ENCODE results near the gene CPED1.

CPED1 gene

DNA sequence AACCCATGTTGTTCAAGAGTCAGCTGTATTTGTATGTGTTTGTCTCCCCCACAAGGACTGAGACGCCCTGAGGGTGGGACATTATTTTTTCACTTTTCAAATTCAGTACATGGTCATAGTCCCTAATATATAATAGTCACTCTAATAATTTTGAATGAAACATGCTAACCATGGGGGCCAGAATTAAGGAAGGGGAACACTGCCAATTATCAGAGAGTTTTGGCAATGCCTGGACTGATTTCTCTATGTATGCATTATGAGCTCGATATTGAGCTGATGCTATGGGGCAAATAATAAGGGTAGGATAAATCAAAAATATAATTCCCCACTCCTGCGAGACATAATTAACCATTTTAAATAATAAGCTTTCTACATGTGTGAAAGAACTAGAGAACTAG, 87.4 kb downstream of the CPED1 start:
- no peak for DNase-seq

DNA sequence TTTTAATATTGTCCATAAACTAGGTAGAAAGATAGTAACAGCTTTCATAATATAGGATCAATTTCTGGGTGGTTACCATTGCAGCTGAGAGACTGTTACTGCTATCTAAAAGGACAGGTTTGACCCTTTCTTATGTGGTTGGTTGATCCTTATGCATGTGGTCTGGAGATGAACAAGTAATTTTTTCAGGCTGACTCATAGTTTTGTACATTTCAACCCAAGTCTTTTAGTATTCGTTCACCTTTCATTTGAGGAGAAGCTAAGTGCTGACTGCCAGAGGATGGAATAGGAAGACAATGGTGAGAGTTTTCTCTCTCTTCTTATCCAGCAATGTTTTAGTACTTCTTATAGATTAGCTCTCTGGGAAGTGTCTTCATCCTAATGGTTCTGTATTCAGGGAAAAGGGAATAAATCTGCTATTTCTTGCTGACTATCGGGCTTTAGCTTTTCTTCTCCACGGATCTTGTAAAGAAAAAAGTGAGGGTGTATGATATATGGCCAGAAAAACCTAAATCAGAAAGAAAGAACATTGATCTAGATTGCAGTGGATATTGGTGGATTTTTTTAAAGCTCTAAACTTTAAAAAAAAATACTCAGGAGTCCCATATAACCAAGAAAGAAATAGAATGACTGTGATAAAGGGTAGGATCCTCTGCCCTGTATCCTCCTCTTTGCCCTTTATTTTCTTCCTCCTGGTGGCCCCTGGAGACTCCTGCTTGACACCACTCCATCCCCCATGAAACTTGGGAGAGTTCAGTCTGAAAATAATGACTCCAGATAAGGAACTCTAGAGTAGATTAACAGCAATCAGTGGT, 88.0 kb downstream of the CPED1 start:
- no peak for DNase-seq

DNA sequence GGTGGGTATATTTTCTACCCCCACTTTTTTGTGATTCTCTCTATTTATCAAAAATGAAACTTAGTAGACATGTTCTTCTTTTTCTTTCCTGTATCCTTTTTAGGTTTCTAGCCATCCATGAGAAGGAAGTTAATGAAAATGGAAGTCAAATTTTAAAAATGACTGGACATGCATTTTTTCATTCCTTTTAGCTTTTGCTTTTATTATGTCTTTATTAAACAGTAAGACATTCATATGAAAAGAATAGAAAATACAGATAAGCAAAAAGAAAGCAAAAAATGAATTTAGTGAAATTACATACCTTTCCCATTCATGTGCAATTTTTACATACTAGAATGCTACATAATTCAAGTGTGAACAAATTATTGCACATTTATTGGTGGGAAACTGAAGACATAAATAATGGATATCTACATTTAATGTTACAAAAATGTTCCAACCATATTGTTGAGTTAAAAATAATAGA, 88.7 kb downstream of the CPED1 start:
- no peak for DNase-seq

DNA sequence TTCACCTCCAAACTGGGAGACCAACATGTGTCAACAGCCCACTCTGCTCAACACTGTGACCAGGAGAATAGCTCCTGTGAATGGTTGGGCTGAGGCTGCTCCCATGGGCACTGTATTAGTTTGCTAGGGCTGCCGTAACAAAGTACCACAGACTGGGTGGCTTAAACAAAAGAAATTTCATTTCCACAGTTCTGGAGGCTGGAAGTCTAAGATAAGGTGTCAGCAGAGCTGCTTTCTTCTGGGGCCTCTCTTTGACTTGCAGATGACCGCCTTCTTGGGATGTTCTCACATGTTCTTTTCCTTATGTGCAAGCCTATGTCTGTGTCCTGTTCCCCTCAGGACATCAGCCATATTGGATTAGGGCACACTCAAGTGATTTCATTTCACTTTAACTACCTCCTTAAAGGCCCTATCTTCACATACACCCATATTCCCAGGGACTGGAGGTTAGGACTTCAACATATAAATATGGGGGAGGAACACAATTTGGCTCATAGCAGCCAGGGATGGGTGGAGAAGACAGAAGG, 90.3 kb downstream of the CPED1 start:
- DNase-seq = no peak

DNA sequence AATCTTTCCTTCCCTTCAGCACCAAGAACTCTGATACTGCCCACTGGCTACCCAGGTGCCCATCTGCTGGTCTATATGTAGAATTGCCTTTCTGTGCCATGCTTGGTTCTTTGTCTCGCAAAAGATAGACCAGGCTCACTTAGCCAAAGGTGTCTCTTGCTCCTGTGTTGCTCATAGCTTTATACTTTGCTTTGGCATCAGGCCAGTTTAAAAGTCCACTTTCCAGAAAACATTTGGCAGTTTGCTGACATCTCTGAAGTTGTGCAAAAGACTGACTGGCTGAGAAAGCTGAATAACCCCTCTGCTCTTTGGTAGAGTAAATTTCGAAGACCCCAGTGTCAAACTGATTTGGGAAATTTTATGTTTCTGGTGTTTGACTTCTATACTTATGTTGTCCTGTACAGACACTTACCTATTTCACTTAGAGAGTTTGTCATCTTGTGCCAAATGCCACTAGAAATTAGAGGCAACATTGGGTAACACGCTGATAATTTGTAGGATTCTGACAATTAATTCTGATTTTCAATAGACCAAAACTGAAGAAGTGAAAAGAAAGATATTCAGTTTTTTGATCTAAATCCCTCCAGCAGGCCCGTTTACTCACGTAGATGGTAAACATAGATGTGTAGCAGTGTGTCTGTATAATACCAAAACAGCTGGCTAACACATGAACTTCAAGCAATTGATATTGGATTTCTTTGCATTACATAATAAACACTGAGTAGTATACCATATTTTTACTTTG, 91.1 kb downstream of the CPED1 start:
- DNase-seq = no peak

DNA sequence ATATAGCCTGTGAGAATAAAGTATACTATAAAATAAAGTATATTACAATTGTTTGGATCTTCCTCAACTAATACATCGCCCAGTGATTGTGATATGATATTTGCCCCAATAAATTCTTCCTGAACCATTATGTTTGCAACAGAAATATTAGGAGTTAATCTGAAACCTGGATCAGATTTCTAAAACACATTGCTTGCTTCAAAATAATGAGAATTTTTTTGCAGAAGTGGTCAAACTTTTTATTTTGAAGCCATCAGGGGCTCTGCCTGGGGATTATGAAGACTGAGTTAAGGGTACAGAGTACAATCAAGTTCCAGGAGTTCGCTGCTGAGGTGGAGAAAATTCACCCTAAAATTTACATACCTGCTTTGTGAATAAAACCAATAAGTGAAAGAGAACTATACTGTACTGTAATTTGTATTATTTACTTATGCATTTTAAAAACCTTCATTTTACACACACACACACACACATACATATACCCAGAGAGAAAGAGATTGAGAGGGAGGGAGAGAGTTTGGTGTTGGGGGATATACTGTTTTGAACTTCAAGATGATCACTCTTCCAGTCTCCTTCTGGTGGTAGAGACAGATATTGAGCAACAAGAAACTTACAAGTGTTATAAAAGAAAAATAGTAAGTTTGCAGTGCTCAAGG, 91.9 kb downstream of the CPED1 start:
- no peak for DNase-seq

DNA sequence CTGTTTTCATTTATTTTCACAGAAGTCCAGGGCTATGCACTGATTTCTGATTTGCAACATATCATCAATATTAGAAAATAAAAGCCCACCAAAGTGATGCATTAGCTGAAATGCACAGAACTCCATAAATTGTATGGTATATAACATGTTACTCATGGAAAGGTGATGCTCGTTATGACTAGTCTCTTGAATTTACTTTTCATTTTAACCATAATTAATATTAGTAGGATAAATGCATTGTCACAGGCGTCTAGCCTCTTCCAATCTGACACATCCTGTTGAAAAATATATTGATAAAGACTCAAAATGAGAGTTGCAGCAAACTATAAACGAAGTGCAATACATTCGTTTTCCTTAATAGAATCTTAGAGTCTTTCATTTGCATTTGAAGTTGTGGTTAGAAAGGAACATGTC, 92.4 kb downstream of the CPED1 start:
- no peak for DNase-seq

DNA sequence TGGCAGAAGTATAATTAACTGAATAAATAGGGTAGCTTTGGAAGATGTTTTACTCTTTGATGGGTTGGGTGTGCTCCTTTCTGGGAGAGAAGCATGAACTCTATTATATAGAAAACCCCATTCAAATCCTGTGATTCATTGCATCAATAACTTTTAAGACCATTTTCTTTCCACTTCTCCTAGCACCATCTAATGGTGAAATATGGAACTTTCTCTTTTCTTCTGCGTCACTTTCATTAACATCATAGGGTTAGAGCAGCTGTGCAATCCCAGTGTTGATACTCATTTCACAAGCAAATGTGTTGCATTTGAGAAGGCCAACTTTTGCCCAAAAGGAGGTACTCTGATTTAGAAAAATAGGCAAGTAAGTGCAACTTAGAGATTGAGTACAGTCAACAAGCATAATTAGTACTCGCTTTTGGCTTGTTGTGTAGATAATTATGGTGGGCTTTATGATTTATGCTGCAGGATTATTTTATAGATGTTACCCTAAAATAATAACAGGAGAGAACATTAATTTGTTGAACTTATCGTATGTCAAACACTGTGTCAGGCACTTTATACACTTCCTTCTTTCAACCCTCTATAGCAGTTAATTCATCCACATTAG, 92.9 kb downstream of the CPED1 start:
- peak; percentile 63 for DNase-seq

DNA sequence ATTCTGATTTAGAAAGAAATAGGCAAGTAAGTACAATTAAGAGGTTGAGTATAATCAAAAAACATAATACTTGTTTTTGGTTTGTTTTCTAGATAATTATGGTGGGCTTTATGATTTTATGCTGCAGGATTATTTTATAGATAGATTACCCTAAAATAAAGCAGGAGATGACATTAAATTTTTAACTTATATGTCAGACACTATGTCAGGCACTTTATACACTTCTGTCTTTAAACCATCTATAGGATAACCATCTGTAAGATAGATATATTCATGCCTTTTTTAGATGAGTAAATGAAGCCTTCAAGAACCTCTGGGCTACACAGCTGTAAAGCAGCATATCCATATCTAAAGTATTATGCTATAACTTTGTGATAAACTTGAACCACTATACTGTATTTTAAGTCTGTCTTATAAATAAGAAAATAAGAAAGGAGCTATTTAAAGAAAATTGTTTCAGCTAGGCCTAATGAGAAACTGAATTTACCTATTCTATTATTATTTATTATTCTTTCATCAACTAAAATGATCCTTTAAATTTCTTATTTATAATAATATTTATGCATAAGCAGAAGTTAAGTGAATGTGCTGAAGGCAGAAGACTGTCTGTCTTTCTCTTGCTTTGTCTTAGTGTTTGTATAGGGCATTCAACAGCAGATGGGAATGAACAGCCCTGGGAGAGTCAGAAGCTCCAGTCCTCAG, 94.0 kb downstream of the CPED1 start:
- no peak for DNase-seq

DNA sequence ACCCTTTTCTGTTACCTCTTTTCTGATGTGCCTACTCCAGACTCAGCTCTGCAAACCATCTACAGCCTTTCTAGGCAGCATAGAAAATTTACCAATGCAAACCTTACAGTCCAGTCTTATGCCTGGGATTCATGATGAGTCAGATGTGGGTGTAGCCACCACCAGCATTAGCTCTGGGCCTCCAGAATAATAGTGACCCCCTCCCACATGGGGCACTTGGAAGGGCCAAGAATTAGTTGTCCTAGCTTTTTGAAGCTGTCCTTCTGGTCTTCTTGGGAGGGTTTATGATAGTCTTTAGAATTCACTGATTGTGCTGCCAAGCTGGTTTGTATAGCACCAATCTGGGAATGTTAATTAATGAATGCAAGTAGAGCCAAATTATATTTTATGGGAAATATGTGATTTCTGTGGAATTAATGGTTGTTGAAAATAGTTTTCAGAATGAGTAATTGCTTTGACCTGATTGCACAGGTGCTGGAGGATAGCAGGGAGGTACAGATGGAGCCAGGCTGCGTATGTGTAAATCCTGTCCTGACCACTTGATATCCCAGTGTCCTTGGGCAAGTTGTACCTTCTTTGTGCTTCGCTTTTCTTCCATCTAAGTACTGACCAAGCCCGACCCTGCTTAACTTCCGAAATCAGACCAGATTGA, 94.8 kb downstream of the CPED1 start:
- DNase-seq = no peak

DNA sequence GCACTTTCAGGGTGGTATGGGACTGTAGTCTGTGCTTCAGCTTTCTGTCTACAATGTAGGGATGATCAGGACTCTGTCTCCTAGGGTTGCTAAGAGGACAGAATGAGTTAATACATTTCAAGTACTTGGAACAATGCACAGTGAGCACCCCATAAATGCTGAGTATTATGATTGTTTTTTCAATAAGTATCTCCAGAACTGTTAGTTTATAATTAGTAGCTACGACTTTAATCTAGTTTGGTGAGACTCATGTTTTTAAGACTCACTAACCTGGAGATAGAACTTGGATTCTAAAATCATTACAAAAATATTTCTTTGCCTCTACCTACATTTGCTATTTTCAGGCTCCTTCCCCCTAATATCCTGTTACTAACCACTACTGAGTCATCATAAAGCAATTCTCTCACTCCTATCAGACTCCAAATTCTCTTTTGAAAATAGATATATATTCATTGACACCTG, 95.3 kb downstream of the CPED1 start:
- DNase-seq = no peak

DNA sequence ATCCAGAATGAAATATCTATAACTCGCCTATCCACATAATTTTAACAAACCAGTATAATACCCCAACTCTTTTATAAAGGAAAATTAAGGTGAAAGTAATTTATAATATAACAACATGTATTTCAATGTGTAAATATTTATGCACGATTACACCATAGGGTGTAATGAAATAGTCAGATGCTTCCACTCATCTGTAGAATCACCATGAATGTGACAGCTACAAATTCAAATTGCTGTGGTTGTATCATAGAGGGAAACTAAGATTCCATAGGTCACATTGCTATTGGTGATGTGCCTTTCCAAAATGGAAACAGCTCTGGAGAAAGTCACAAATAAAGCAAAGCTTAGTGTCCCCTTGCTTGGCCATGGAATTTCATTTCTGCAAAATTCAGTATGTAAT, 95.7 kb downstream of the CPED1 start:
- no peak for DNase-seq

DNA sequence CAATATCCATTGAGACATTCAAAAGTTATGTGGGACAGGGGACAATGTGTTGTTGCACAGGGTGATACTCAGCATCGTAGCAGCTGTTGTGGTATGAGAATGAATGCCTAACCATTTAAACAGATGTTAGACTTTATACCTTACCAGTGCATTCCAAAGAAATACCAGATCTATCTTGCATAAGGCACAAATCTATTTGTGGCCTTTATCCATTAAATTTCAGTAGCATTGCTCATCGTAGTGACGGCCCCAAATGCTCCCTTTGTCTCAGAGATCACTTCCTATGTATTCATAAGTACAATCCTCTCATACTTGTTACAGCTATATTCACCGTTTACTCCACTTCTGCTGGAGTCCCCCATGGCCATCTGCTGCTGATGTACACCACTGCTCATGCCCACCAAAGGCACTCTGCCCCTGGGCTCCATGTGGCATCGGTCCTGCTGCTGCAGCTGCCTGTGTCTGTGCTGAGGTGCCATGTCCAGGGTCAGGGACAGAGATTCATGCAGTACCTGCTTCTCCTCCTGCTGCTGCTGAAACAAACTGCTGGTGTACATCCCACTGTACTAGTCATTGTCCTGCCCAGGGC, 96.3 kb downstream of the CPED1 start:
- no peak for DNase-seq

DNA sequence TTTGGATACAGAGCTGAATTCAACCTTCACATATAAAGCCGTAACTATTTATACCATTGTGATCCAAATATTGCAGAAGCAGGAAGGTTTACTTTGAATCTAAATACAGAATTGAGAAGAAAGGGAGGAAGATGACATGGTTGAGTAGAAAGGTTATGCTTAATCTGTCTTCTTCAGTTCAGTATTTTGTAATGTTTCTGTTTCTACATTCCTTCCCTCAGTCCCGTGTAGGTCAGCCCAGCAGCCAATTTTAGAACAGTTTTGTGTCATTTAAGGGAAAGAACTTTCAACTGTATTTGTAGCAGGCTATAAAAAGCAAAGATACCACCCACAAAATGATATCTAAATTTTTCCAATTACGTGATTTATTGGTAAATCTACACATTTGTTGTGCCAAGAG, 97.4 kb downstream of the CPED1 start:
- DNase-seq = no peak

DNA sequence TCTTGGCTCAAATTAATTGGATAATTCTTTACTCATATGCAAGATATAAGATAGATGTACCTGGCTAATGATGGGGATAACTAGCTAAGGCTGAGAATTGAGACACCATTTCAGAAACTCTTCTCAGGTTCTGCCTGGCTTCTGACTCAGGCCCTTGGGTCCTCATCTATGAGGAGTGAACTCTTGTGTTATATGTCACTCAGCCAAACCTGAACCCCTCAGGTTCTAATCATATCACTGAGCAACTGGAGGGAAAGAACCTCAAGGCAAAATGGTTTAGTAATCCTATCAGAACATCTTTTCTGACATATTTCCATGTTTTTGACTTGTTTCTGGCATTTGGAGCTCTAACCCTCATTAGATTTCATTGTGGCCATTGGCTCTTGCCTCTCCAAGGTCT, 100.4 kb downstream of the CPED1 start:
- DNase-seq = no peak

DNA sequence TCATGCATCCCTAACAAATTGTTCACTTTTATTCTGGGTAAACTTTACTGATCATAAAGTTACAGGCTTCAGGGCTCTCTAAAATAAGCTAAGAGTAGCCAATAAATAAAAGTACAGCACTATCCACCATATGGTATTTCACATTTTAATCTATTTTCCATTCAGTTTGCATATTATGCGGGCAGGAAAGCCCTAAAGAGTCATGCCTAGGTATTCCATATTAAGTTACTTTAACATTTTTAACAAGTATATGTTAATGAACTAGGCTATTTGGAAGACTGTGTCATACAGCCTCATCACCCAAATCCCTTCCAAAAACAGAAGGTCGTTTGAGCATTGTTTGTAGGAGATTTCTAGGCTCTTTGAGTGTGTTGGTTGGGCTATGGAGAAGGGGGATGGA, 106.3 kb downstream of the CPED1 start:
- no peak for DNase-seq

DNA sequence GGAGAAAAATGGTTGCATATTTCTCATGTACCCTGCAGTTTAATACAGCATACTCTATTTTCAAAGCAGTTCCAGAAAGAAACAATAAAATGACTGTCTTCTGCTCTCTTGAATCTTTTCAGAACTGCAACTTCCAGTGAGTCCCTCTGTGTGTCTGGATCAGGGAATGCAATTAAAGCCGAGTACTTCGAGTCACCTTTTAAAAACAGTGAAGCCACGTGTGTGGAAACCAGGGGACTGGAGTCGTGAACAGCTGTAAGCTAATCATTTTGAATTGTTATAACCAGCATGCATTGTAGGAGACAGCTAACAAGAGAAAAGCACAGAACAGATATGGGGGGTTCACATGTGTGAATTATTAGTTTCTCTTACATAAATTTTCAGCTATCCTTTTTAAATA, 109.1 kb downstream of the CPED1 start:
- DNase-seq = no peak

DNA sequence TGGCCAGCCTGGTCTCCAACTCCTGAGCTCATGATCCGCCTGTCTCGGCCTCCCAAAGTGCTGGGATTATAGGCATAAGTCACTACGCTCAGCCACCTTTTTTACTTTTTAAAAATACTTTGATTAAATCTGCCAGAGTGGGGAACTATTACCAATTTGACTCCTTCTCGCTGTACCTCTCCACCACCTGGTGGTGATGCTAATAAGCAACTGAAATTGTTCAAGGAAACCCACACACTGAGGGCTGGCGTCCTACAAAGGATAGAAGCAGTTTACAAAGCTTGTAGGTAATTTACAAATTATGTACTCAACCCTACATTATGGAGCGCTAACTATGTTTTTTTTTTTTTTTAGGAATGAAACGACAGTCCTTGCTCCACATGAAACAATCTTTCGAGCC, 111.1 kb downstream of the CPED1 start:
- DNase-seq = no peak

DNA sequence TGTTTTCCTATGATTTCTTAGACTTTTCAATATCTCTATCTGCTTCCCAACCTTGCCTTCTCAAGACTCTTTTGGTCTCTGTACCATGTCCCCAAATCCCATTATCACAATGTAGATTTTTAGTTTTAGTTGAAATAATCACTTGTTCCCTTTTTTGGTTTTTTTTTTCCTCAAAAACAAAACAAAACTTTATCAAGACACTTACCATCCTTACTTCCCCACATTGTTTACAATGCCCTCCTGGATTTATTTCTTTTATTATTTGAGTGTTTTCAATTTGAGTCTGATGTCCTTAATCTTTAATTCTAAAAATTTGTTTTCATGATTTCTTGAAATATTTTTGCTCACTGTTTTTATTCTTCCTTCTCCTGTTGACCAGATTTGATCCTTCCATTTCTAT, 112.6 kb downstream of the CPED1 start:
- DNase-seq = no peak

DNA sequence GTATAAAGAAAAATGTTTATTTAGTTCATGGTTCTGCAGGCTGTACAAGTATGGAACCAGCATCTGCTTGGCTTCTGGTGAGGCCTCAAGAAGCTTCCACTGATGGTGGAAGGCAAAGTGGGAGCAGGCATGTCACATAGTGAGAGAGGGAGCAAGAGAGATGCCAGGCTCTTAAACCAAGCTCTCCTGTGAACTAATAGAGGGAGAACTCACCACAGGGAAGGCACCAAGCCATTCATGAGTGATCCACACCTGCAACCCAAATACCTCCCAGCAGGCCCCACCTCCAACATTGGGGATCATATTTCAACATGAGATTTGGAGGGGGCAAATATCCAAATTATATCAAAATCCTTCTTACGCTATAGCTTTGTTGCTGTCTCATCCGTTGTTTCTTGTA, 113.1 kb downstream of the CPED1 start:
- no peak for DNase-seq

DNA sequence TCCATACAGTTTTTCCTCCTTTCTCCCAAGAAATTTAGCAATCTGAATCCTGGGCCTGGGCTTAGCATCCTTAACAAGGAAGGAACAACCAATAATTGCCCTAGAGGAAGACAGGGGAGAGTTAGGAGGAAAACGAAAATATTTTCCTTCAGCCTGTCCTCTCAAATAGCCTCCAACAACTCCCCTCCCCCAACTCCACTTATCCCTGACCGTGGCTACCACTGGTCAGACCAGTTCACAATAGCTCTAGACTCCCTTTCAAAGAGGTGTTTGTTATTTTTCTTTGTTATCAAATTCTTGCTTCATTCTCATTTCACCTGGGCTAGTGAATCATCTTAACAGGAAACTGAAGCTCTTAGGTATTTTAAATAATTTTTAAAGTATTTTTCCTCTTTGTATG, 114.1 kb downstream of the CPED1 start:
- no peak for DNase-seq

DNA sequence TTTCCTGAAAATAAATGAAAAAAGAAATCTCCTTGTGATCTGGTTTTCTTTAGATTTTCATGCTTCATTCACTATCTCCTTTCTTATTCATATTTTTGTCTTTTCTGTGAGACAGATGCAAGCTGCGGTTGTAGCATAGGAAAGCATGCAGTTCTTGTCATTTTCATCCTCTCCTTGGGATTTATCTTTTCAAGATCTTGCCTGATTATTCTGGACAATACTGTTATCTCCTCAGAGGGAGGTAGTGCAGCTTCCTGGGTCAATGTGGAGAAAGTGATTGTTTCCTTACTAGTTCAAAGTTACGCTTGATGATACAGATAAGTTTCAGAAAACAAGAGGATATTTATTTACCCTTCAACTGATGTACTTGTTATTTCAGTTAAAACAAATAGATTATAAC, 114.6 kb downstream of the CPED1 start:
- no peak for DNase-seq

Data from NCI-H345 (cell line).